HG03457 (cell line): ENCODE measurements around the gene ITPR1.

ENCODE experiments used
- ATAC-seq: cut with Tn5 transposase; IDR thresholded peaks from one replicate; pipeline ENCODE4 v1.9.1; 2021; ENCODE audit warnings: moderate number of reproducible peaks; ENCODE audit not compliant: unreplicated experiment

Gene ITPR1

GRCh38 chr3:4800595-4800994 is 307.4 kb downstream of the ITPR1 start:
- ATAC-seq = no peak

- no peak for ATAC-seq
Observed at GRCh38 chr3:4801892-4802291, 308.7 kb downstream of the ITPR1 start.

- ATAC-seq = no peak
Observed at GRCh38 chr3:4802903-4803302, 309.8 kb downstream of the ITPR1 start.

GRCh38 chr3:4804161-4805058 is 311.3 kb downstream of the ITPR1 start:
- no peak for ATAC-seq

- no peak for ATAC-seq
Observed at GRCh38 chr3:4805662-4806061, 312.5 kb downstream of the ITPR1 start.

GRCh38 chr3:4806535-4807108 is 313.5 kb downstream of the ITPR1 start:
- no peak for ATAC-seq

- no peak for ATAC-seq
Observed at GRCh38 chr3:4807381-4808280, 314.5 kb downstream of the ITPR1 start.

- ATAC-seq = no peak
Observed at GRCh38 chr3:4808637-4809036, 315.5 kb downstream of the ITPR1 start.

GRCh38 chr3:4809922-4810321 is 316.8 kb downstream of the ITPR1 start:
- ATAC-seq = no peak

- no peak for ATAC-seq
Observed at GRCh38 chr3:4812591-4812990, 319.4 kb downstream of the ITPR1 start.

GRCh38 chr3:4813909-4814304 is 320.8 kb downstream of the ITPR1 start:
- ATAC-seq = no peak

GRCh38 chr3:4814305-4814903 is 321.3 kb downstream of the ITPR1 start:
- ATAC-seq = no peak

GRCh38 chr3:4814904-4815574 is 321.9 kb downstream of the ITPR1 start:
- no peak for ATAC-seq

- ATAC-seq = no peak
Observed at GRCh38 chr3:4816306-4816705, 323.2 kb downstream of the ITPR1 start.

- no peak for ATAC-seq
Observed at GRCh38 chr3:4816718-4817117, 323.6 kb downstream of the ITPR1 start.

- no peak for ATAC-seq
Observed at GRCh38 chr3:4817128-4817527, 324.0 kb downstream of the ITPR1 start.

GRCh38 chr3:4818164-4818563 is 325.0 kb downstream of the ITPR1 start:
- ATAC-seq = no peak

- no peak for ATAC-seq
Observed at GRCh38 chr3:4818986-4819693, 326.0 kb downstream of the ITPR1 start.

- no peak for ATAC-seq
Observed at GRCh38 chr3:4819746-4820145, 326.6 kb downstream of the ITPR1 start.
